Measurements from ENCODE around the gene SMIM32.

GRCh38 chr5:136215812-136216211, 22.9 kb upstream of the SMIM32 start:
- TF ChIP-seq CTCF (IDR thresholded peaks at IDR 0.05) (no peak), EZH2 (IDR thresholded peaks at IDR 0.05) (no peak), EZH2phosphoT487 (IDR thresholded peaks at IDR 0.05) (no peak)

Measured in neural progenitor cell (in vitro differentiated cells).